Panc1 (cell line): ENCODE results near the gene ST6GAL2. TPM values are rescaled to one million over a fixed set of nuclear protein-coding genes. Genes with fewer than 3 reads are reported as not detected.

Source experiments
- ATAC-seq: fragments of 200-7000 bp; cut with Tn5 transposase; 2 replicates; pipeline ENCODE4 v1.9.1; 2020; ENCODE audit warnings: mild to moderate bottlenecking, moderate library complexity
- BruUV-seq: library from RNA; stranded (reverse); fragments of 400-500 nt; replicated peaks from 2 replicates; lab custom pipeline; 2021; lab: Mats Ljungman, UMichigan
- CTCF ChIA-PET: fragments of 300-600 bp; sonication (Branson Sonifier 250); formaldehyde crosslinking; loops from one replicate; lab custom pipeline; 2022; ENCODE audit warnings: antibody characterized with exemption; lab: Charles Lee
- POLR2A ChIA-PET: fragments of 300-600 bp; sonication (Branson Sonifier 250); formaldehyde crosslinking; loops from one replicate; lab custom pipeline; 2022; ENCODE audit warnings: antibody characterized with exemption; lab: Charles Lee
- DNase-seq: peaks from one replicate; pipeline ENCODE4 v3.0.0-alpha.2; 2010; ENCODE audit warnings: low read depth, low spot score
- H3K27ac ChIP-seq: 2 replicates; pipeline ENCODE4 v1.5.1; 2011; ENCODE audit warnings: mild to moderate bottlenecking, low read length, inconsistent platforms
- H3K27me3 ChIP-seq: fragments of 200-500 bp; sonication (Bioruptor generic); 2 replicates; pipeline ENCODE4 v1.6.0; 2014; ENCODE audit warnings: low read length, inconsistent platforms; ENCODE audit not compliant: control insufficient read depth, insufficient read depth
- H3K36me3 ChIP-seq: fragments of 200-500 bp; sonication (Bioruptor generic); 2 replicates; pipeline ENCODE4 v1.5.1; 2014; ENCODE audit warnings: inconsistent platforms, mild to moderate bottlenecking, low read length, moderate library complexity; ENCODE audit not compliant: control insufficient read depth, insufficient read depth
- H3K4me1 ChIP-seq: 2 replicates; pipeline ENCODE4 v1.5.1; 2011; ENCODE audit warnings: inconsistent platforms, mild to moderate bottlenecking, low read length, moderate library complexity; ENCODE audit not compliant: control insufficient read depth, insufficient read depth
- H3K4me3 ChIP-seq, 2 experiments: 2 replicates each; pipeline ENCODE4 v1.5.1; 2011 to 2012; ENCODE audit warnings: low read depth in 2 of 2, low read length in 2 of 2, mild to moderate bottlenecking in 2 of 2, inconsistent platforms in 1 of 2, moderate library complexity in 1 of 2
- H3K9me3 ChIP-seq: fragments of 200-500 bp; sonication (Bioruptor generic); 2 replicates; pipeline ENCODE4 v1.5.1; 2014; ENCODE audit warnings: low read depth, mild to moderate bottlenecking, inconsistent platforms, low read length, moderate library complexity; ENCODE audit not compliant: control insufficient read depth, insufficient read depth
- POLR2AphosphoS5 ChIP-seq: IDR thresholded peaks from 2 replicates; pipeline ENCODE4 v1.6.1; 2012; ENCODE audit warnings: mild to moderate bottlenecking, low read depth, low read length, moderate library complexity
- SIN3A ChIP-seq: IDR thresholded peaks from 2 replicates; pipeline ENCODE4 v1.6.1; 2012; ENCODE audit warnings: low read depth, mild to moderate bottlenecking, low read length, moderate library complexity, borderline replicate concordance; ENCODE audit not compliant: insufficient read depth
- TCF7L2 ChIP-seq: IDR thresholded peaks from 2 replicates; pipeline ENCODE4 v1.6.1; 2011; ENCODE audit warnings: mild to moderate bottlenecking, low read depth, low read length, inconsistent platforms
- in situ Hi-C: cut with HindIII; loops from 2 replicates; pipeline ENCODE4 v1.10.0; 2016; ENCODE audit warnings: low sequenced_read_pairs, low pct_unique_long_range_greater_than_20kb
- intact Hi-C: fragments of 100-400 bp; cut with micrococcal nuclease; formaldehyde crosslinking; loops from one replicate; pipeline ENCODE4 v1.10.0; 2022; ENCODE audit not compliant: unreplicated experiment
- total RNA-seq: library from RNA; stranded (reverse); gene quantifications from one replicate; pipeline ENCODE4 v1.2.1, GENCODE V29; 2021; ENCODE audit not compliant: unreplicated experiment
- TF ChIP-seq, protein P1 (sequence below), 2 experiments: IDR thresholded peaks; 2 replicates each; pipeline ENCODE4 v1.6.1; 2011 to 2012; ENCODE audit warnings: low read depth in 2 of 2, control low read depth in 1 of 2, low read length in 1 of 2, mild to moderate bottlenecking in 1 of 2, moderate library complexity in 1 of 2; ENCODE audit not compliant: insufficient read depth in 1 of 2
- TF ChIP-seq, protein P2 (sequence below): fragments of 450-650 bp; IDR thresholded peaks from 2 replicates; pipeline ENCODE4 v1.5.1; 2017; ENCODE audit warnings: mild to moderate bottlenecking

ST6GAL2 gene
- total RNA-seq, 1 experiment from 2014 or later: not detected

DNA sequence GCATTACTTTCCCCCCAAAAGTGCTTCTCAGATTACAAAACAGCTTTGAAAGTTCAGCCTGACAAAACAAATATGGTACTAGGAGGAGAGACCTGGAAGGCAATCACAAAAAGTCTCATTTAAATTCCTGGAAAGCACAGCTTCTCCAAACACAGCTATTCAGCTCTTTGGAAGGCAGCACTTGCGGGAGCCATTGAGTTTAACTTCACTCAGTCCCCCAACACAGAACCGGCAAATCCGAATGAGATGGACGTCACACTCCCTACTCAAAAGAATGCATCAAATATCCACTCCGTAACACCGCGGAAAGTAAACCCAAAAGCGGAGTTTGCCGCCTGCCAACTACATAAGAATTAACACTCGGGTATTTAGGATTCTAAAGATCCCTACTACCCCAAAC lies 638 bp downstream of the ST6GAL2 start:
- no peaks in the 10 kb centered on the region for H3K4me1 ChIP-seq
- peak overlapping the region in 1 of 2 experiments; percentile 31; a peak in 1 of 4 replicates for H3K4me3 ChIP-seq
- no peak for ATAC-seq
- no peaks in the 10 kb centered on the region for H3K36me3 ChIP-seq
- no peak for TF ChIP-seq TCF7L2
- TF ChIP-seq, protein P1, sequence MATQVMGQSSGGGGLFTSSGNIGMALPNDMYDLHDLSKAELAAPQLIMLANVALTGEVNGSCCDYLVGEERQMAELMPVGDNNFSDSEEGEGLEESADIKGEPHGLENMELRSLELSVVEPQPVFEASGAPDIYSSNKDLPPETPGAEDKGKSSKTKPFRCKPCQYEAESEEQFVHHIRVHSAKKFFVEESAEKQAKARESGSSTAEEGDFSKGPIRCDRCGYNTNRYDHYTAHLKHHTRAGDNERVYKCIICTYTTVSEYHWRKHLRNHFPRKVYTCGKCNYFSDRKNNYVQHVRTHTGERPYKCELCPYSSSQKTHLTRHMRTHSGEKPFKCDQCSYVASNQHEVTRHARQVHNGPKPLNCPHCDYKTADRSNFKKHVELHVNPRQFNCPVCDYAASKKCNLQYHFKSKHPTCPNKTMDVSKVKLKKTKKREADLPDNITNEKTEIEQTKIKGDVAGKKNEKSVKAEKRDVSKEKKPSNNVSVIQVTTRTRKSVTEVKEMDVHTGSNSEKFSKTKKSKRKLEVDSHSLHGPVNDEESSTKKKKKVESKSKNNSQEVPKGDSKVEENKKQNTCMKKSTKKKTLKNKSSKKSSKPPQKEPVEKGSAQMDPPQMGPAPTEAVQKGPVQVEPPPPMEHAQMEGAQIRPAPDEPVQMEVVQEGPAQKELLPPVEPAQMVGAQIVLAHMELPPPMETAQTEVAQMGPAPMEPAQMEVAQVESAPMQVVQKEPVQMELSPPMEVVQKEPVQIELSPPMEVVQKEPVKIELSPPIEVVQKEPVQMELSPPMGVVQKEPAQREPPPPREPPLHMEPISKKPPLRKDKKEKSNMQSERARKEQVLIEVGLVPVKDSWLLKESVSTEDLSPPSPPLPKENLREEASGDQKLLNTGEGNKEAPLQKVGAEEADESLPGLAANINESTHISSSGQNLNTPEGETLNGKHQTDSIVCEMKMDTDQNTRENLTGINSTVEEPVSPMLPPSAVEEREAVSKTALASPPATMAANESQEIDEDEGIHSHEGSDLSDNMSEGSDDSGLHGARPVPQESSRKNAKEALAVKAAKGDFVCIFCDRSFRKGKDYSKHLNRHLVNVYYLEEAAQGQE (IDR thresholded peaks at IDR 0.05; ENCODE audit: insufficient read depth in 1 of 2, low read depth in 2 of 2, low read length in 1 of 2): no peak
- no peak for TF ChIP-seq SIN3A
- ChIA-PET POLR2A (no interaction called here), CTCF (no interaction called here)
- no peaks in the 10 kb centered on the region for H3K9me3 ChIP-seq
- intact Hi-C loops (no loop called here), in situ Hi-C loops (no loop called here)
- no peak overlapping the region for H3K27ac ChIP-seq
- H3K27me3 ChIP-seq: no peaks in the 10 kb centered on the region
- no TSS peak for BruUV-seq
- no peak for DNase-seq

DNA sequence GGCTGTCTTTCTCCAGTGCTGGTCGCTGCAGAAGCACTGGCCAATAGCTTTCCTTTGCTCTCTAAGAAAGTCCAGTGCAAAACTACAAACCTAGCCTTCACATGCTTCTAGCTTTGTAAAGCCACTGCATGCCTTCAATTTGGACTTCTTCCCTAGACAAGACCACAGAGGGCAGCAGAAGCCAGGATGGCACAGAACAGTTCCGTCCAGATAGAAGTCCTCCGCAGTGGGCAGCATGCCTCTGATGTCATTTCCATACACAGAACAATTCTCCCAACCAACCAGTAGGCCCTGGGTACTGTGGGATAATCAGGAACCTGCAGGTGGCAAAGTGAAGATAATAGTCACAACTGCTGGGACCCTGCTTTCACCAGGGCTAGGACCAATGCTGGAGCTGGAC lies 3.3 kb downstream of the ST6GAL2 start:
- ATAC-seq: no peak
- no TSS peak for BruUV-seq
- in situ Hi-C loops (no loop called here), intact Hi-C loops (no loop called here)
- H3K36me3 ChIP-seq: no peaks in the 10 kb centered on the region
- POLR2A ChIA-PET: no interaction called here
- CTCF ChIA-PET: no interaction called here
- no peak for TF ChIP-seq SIN3A
- TF ChIP-seq TCF7L2: no peak
- no peak for TF ChIP-seq POLR2AphosphoS5
- TF ChIP-seq, protein P2, sequence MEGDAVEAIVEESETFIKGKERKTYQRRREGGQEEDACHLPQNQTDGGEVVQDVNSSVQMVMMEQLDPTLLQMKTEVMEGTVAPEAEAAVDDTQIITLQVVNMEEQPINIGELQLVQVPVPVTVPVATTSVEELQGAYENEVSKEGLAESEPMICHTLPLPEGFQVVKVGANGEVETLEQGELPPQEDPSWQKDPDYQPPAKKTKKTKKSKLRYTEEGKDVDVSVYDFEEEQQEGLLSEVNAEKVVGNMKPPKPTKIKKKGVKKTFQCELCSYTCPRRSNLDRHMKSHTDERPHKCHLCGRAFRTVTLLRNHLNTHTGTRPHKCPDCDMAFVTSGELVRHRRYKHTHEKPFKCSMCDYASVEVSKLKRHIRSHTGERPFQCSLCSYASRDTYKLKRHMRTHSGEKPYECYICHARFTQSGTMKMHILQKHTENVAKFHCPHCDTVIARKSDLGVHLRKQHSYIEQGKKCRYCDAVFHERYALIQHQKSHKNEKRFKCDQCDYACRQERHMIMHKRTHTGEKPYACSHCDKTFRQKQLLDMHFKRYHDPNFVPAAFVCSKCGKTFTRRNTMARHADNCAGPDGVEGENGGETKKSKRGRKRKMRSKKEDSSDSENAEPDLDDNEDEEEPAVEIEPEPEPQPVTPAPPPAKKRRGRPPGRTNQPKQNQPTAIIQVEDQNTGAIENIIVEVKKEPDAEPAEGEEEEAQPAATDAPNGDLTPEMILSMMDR: no peak
- TF ChIP-seq, protein P1 (IDR thresholded peaks at IDR 0.05; ENCODE audit: insufficient read depth in 1 of 2, low read depth in 2 of 2, low read length in 1 of 2): no peak
- no peaks in the 10 kb centered on the region for H3K4me1 ChIP-seq
- no peak overlapping the region for H3K27ac ChIP-seq
- H3K4me3 ChIP-seq: no peak overlapping the region
- no peak for DNase-seq
- no peaks in the 10 kb centered on the region for H3K9me3 ChIP-seq
- H3K27me3 ChIP-seq: no peaks in the 10 kb centered on the region
